K562 (cell line): ENCODE measurements around the gene BSN. TPM values are rescaled to one million over a fixed set of nuclear protein-coding genes. Genes with fewer than 3 reads are reported as not detected.

Source experiments
- FUS ChIP-seq: fragments of 200-400 bp; formaldehyde crosslinking; optimal IDR thresholded peaks from 2 replicates; pipeline ENCODE3; 2017; ENCODE audit warnings: low read depth, low read length
- GATAD2B ChIP-seq: fragments of 450-650 bp; IDR thresholded peaks from 2 replicates; pipeline ENCODE4 v1.6.1; 2017; ENCODE audit warnings: mild to moderate bottlenecking, borderline replicate concordance
- HMGN3 ChIP-seq: IDR thresholded peaks from 2 replicates; pipeline ENCODE4 v1.6.1; 2011; ENCODE audit warnings: borderline replicate concordance, low read depth, mild to moderate bottlenecking, mixed read lengths, low read length; ENCODE audit not compliant: insufficient read length; ENCODE audit errors: extremely low read depth
- MTA3 ChIP-seq: fragments of 450-650 bp; formaldehyde crosslinking; IDR thresholded peaks from 2 replicates; pipeline ENCODE4 v1.6.1; 2017; ENCODE audit warnings: mild to moderate bottlenecking, borderline replicate concordance
- NCOA1 ChIP-seq: fragments of 450-650 bp; IDR thresholded peaks from 2 replicates; pipeline ENCODE4 v1.6.1; 2016; ENCODE audit warnings: low read depth
- PHF20 ChIP-seq: fragments of 450-650 bp; IDR thresholded peaks from 2 replicates; pipeline ENCODE4 v1.6.1; 2018; ENCODE audit not compliant: partially characterized antibody
- POLR2G ChIP-seq: fragments of 200-400 bp; formaldehyde crosslinking; IDR thresholded peaks from 2 replicates; pipeline ENCODE4 v1.6.1; 2017; ENCODE audit warnings: low read depth, mild to moderate bottlenecking, antibody characterized with exemption, low read length, moderate library complexity
- RBM15 ChIP-seq: fragments of 200-400 bp; formaldehyde crosslinking; IDR thresholded peaks from 2 replicates; pipeline ENCODE4 v1.6.1; 2018; ENCODE audit warnings: mild to moderate bottlenecking, low read length, moderate library complexity; ENCODE audit not compliant: insufficient read depth
- SP1 ChIP-seq: sonication (generic); formaldehyde crosslinking; IDR thresholded peaks from 2 replicates; pipeline ENCODE4 v1.8.1; 2022; ENCODE audit warnings: mild to moderate bottlenecking, missing genetic modification reagents
- STAG1 ChIP-seq: sonication (generic); formaldehyde crosslinking; IDR thresholded peaks from 2 replicates; pipeline ENCODE4 v1.5.0; 2020; ENCODE audit warnings: missing genetic modification reagents, borderline replicate concordance
- ZNF384 ChIP-seq: IDR thresholded peaks from 2 replicates; pipeline ENCODE4 v1.6.1; 2012; ENCODE audit warnings: low read depth, low read length, improper control_type of control experiment
- polyA plus RNA-seq, 8 experiments: library from polyadenylated mRNA; depleted of rRNA in 4 of 8; stranded (reverse) in 5 of 8; unstranded in 3 of 8; fragments of >200 nt; fragmentation: Nextera tagmentation in 2 of 8; fragmentation: Illumina TruSeq in 1 of 8; extraction: Ambion mirVana in 2 of 8; extraction: Trizol in 1 of 8; gene quantifications; 2 replicates each; pipeline versions ENCODE4 v1.2.1 to v1.2.3, GENCODE V29; 2011 to 2014; ENCODE audit warnings: inconsistent platforms in 1 of 8, missing spikeins in 1 of 8
- total RNA-seq, 7 experiments: library from RNA; depleted of rRNA in 6 of 7; stranded (reverse); fragments of >200 nt in 6 of 7; fragmentation: Illumina TruSeq in 2 of 7; extraction: Trizol in 2 of 7; gene quantifications; 2 replicates each; pipeline versions ENCODE4 v1.2.1 to v1.2.3, GENCODE V29; 2011 to 2021; ENCODE audit warnings: low replicate concordance in 1 of 7
- TF ChIP-seq, protein P1 (sequence below), 2 experiments: fragments of 450-650 bp; formaldehyde crosslinking in 1 of 2; IDR thresholded peaks; 2 replicates each; pipeline versions ENCODE4 v1.4.0 to v1.6.1; 2014 to 2020; ENCODE audit warnings: mild to moderate bottlenecking in 2 of 2, borderline replicate concordance in 1 of 2, low read depth in 1 of 2
- TF ChIP-seq, protein P2 (sequence below): fragments of 450-650 bp; formaldehyde crosslinking; IDR thresholded peaks from 2 replicates; pipeline ENCODE4 v1.4.0; 2020; ENCODE audit warnings: mild to moderate bottlenecking, moderate library complexity
- TF ChIP-seq, protein P3 (sequence below), 2 experiments: fragments of 450-650 bp in 1 of 2; sonication (generic) in 1 of 2; formaldehyde crosslinking in 1 of 2; IDR thresholded peaks in 1 of 2; conservative IDR thresholded peaks in 1 of 2; 2 replicates each; pipeline versions ENCODE4 v1.6.1 to v1.8.1; 2016 to 2023; ENCODE audit warnings: mild to moderate bottlenecking in 2 of 2, moderate library complexity in 2 of 2, inconsistent platforms in 1 of 2, missing genetic modification reagents in 1 of 2

The BSN gene
- total and polyA plus RNA-seq, 9 of the 15 experiments (the other 6 are each of a cell fraction or from before 2014, with no cell fraction given) = 0.03 to 1.5 (median 0.29) TPM

DNA sequence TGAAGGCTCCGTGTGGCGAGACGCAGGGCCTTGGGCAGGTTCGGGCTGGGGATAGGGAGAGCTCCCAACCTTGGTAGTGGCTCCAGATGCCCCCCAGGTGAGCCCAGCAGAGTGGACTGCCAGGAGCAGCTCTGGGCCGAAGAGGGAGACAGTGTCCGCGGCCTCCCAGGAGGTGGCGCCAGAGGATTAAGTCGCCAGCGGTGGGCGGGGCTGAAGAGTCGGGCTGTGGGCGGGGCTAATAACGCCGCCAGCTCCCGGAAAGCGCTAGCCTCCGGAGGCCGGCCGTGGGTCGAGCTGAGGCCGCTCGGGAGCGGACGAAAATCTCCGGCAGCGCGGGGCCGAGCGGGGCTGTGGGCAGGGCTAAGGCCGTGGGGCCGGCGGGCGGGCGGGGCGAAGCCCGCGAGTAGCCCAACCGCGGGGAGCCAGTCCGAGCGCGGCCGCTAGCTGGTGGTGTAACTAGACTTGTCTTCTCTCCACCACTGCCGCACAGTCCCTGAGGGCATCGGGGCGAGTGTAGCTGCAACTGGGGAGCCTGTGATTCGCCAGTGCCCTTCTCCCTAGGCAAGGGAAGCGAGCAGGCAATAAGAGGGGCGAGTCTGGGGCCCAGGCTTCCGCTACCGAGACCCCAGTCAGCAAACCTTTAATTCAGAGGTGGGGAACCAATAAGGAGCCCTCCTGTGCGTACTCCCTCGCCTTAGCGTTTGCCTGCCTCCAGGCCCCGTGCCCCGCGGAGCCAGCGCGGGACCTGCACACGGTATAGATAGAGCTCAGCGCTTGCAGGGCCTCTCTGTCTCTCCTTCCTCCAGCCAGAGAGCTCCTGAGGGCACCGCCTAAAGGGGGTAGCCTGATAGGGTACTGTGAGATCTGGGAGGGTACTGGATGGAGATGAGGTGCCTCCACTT, 14.4 kb upstream of the BSN start (continued):
- TF ChIP-seq, protein P1, sequence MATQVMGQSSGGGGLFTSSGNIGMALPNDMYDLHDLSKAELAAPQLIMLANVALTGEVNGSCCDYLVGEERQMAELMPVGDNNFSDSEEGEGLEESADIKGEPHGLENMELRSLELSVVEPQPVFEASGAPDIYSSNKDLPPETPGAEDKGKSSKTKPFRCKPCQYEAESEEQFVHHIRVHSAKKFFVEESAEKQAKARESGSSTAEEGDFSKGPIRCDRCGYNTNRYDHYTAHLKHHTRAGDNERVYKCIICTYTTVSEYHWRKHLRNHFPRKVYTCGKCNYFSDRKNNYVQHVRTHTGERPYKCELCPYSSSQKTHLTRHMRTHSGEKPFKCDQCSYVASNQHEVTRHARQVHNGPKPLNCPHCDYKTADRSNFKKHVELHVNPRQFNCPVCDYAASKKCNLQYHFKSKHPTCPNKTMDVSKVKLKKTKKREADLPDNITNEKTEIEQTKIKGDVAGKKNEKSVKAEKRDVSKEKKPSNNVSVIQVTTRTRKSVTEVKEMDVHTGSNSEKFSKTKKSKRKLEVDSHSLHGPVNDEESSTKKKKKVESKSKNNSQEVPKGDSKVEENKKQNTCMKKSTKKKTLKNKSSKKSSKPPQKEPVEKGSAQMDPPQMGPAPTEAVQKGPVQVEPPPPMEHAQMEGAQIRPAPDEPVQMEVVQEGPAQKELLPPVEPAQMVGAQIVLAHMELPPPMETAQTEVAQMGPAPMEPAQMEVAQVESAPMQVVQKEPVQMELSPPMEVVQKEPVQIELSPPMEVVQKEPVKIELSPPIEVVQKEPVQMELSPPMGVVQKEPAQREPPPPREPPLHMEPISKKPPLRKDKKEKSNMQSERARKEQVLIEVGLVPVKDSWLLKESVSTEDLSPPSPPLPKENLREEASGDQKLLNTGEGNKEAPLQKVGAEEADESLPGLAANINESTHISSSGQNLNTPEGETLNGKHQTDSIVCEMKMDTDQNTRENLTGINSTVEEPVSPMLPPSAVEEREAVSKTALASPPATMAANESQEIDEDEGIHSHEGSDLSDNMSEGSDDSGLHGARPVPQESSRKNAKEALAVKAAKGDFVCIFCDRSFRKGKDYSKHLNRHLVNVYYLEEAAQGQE (IDR thresholded peaks at IDR 0.05; ENCODE audit: borderline replicate concordance) = peak; percentile 74; the same call in 1 of the 2 replicates
- TF ChIP-seq, protein P1 (CRISPR knock-in tag; IDR thresholded peaks at IDR 0.05; ENCODE audit: low read depth) = no peak
- TF ChIP-seq NCOA1 = no peak
- TF ChIP-seq RBM15 = no peak
- TF ChIP-seq HMGN3 = peak; percentile 47
- TF ChIP-seq MTA3 = 0 out of 2 replicates have a peak, but pooled peaks have one; percentile 31
- no peak for TF ChIP-seq FUS
- peak; percentile 85 for TF ChIP-seq POLR2G
- TF ChIP-seq GATAD2B = 0 out of 2 replicates have a peak, but pooled peaks have one; percentile 9
- TF ChIP-seq, protein P2, sequence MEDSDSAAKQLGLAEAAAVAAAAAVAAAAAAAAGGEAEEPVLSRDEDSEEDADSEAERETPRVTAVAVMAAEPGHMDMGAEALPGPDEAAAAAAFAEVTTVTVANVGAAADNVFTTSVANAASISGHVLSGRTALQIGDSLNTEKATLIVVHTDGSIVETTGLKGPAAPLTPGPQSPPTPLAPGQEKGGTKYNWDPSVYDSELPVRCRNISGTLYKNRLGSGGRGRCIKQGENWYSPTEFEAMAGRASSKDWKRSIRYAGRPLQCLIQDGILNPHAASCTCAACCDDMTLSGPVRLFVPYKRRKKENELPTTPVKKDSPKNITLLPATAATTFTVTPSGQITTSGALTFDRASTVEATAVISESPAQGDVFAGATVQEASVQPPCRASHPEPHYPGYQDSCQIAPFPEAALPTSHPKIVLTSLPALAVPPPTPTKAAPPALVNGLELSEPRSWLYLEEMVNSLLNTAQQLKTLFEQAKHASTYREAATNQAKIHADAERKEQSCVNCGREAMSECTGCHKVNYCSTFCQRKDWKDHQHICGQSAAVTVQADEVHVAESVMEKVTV = peak; percentile 96
- TF ChIP-seq SP1 (CRISPR knock-in tag) = peak; percentile 93
- TF ChIP-seq PHF20 = no peak
- peak; percentile 73; the same call in 1 of the 2 replicates for TF ChIP-seq STAG1 (CRISPR knock-in tag)
- TF ChIP-seq, protein P3, sequence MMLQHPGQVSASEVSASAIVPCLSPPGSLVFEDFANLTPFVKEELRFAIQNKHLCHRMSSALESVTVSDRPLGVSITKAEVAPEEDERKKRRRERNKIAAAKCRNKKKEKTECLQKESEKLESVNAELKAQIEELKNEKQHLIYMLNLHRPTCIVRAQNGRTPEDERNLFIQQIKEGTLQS (IDR thresholded peaks at IDR 0.05) = no peak
- TF ChIP-seq, protein P3 (CRISPR knock-in tag; conservative IDR thresholded peaks at IDR 0.05) = no peak
- peak; percentile 5; the same call in 1 of the 2 replicates for TF ChIP-seq ZNF384
